HG03558 (cell line): ENCODE results near the gene MYO1F.
"Not testable (repeated sequence)": the region's sequence is repeated elsewhere in the genome, so short reads cannot be mapped to it uniquely, and the experiment has no call there.

Source experiments
- ATAC-seq: cut with Tn5 transposase; IDR thresholded peaks from one replicate; pipeline ENCODE4 v1.9.1; 2021; ENCODE audit warnings: moderate number of reproducible peaks; ENCODE audit not compliant: unreplicated experiment; ENCODE audit errors: extremely low read depth

Gene MYO1F

GRCh38 chr19:8600816-8601215 lies 23.6 kb upstream of the MYO1F start:
- ATAC-seq: no peak

GRCh38 chr19:8600064-8600463 lies 22.8 kb upstream of the MYO1F start:
- ATAC-seq: no peak

- ATAC-seq: no peak
Measured at GRCh38 chr19:8596168-8596567, 18.9 kb upstream of the MYO1F start.

GRCh38 chr19:8595651-8596050 lies 18.4 kb upstream of the MYO1F start:
- no peak for ATAC-seq

- ATAC-seq: no peak
Measured at GRCh38 chr19:8593931-8594330, 16.7 kb upstream of the MYO1F start.

GRCh38 chr19:8592231-8593009 lies 15.2 kb upstream of the MYO1F start:
- ATAC-seq: no peak

GRCh38 chr19:8589177-8589714 lies 12.0 kb upstream of the MYO1F start:
- no peak for ATAC-seq

- ATAC-seq: no peak
Measured at GRCh38 chr19:8585894-8586750, 8.9 kb upstream of the MYO1F start.

- no peak for ATAC-seq
Measured at GRCh38 chr19:8584965-8585893, 8.0 kb upstream of the MYO1F start.

GRCh38 chr19:8580710-8581281 lies 3.6 kb upstream of the MYO1F start:
- no peak for ATAC-seq

GRCh38 chr19:8578642-8579265 lies 1.5 kb upstream of the MYO1F start:
- ATAC-seq: no peak

- ATAC-seq: no peak
Measured at GRCh38 chr19:8577741-8578140, 499 bp upstream of the MYO1F start.

GRCh38 chr19:8576273-8576993 lies 809 bp downstream of the MYO1F start:
- ATAC-seq: no peak

- ATAC-seq: no peak
Measured at GRCh38 chr19:8575467-8575997, 1.7 kb downstream of the MYO1F start.

GRCh38 chr19:8574619-8574922 lies 2.7 kb downstream of the MYO1F start:
- not testable (repeated sequence) for ATAC-seq

GRCh38 chr19:8573316-8573715 lies 3.9 kb downstream of the MYO1F start:
- no peak for ATAC-seq

GRCh38 chr19:8571006-8571411 lies 6.2 kb downstream of the MYO1F start:
- no peak for ATAC-seq

- ATAC-seq: no peak
Measured at GRCh38 chr19:8569066-8569771, 8.0 kb downstream of the MYO1F start.
